Pericardium fibroblast (primary cell): ENCODE data around the gene AGBL1. TPM values are rescaled to one million over a fixed set of nuclear protein-coding genes. Genes with fewer than 3 reads are reported as not detected.

Experiments used
- total RNA-seq: library from RNA; depleted of rRNA; stranded (reverse); fragments of >200 nt; gene quantifications from 2 replicates; pipeline ENCODE4 v1.2.3, GENCODE V29; 2015

AGBL1 gene
- total RNA-seq, result not detected in 2 replicates

GRCh38 chr15:86079508-86080266 lies at the start of gene AGBL1:
Gene AGBL1 (plus strand): TSS chr15:86079871.

